Parathyroid adenoma (tissue), 2 donors: ENCODE results near the gene NLRP8.

Experiments used
- H2AFZ ChIP-seq: fragments of 300-600 bp; sonication (generic); one replicate; pipeline ENCODE4 v1.7.0; 2017; ENCODE audit warnings: antibody characterized with exemption, mild to moderate bottlenecking
- H3K27ac ChIP-seq: fragments of 300-600 bp; sonication (generic); one replicate; pipeline ENCODE4 v1.7.0; 2017
- H3K27me3 ChIP-seq: fragments of 300-600 bp; sonication (generic); one replicate; pipeline ENCODE4 v1.7.0; 2017; ENCODE audit warnings: low read length; ENCODE audit not compliant: control insufficient read depth, insufficient read depth
- H3K36me3 ChIP-seq: fragments of 300-600 bp; sonication (generic); one replicate; pipeline ENCODE4 v1.7.0; 2017; ENCODE audit warnings: low read length; ENCODE audit not compliant: control insufficient read depth, insufficient read depth
- H3K4me1 ChIP-seq: fragments of 300-600 bp; sonication (generic); one replicate; pipeline ENCODE4 v1.7.0; 2017; ENCODE audit warnings: control low read depth
- H3K4me2 ChIP-seq: fragments of 300-600 bp; sonication (generic); one replicate; pipeline ENCODE4 v1.7.0; 2017; ENCODE audit warnings: low read length
- H3K4me3 ChIP-seq: fragments of 300-600 bp; sonication (generic); one replicate; pipeline ENCODE4 v1.7.0; 2017; ENCODE audit warnings: low read depth, low read length
- H3K79me2 ChIP-seq: fragments of 300-600 bp; sonication (generic); one replicate; pipeline ENCODE4 v1.7.0; 2017; ENCODE audit warnings: control low read depth
- H3K9ac ChIP-seq: fragments of 300-600 bp; sonication (generic); one replicate; pipeline ENCODE4 v1.7.0; 2017; ENCODE audit warnings: mild to moderate bottlenecking
- H3K9me3 ChIP-seq: fragments of 300-600 bp; sonication (generic); one replicate; pipeline ENCODE4 v1.7.0; 2017; ENCODE audit warnings: low read length; ENCODE audit not compliant: control insufficient read depth
- TF ChIP-seq, protein P1 (sequence below): fragments of 300-600 bp; sonication (generic); IDR thresholded peaks from one replicate; pipeline ENCODE4 v1.7.0; 2017; ENCODE audit warnings: antibody characterized with exemption, mild to moderate bottlenecking
- donor health status: primary hyperparathyroidism.

The NLRP8 gene

GRCh38 chr19:55958356-55958755 is 10.7 kb downstream of the NLRP8 start:
- TF ChIP-seq, protein P1, sequence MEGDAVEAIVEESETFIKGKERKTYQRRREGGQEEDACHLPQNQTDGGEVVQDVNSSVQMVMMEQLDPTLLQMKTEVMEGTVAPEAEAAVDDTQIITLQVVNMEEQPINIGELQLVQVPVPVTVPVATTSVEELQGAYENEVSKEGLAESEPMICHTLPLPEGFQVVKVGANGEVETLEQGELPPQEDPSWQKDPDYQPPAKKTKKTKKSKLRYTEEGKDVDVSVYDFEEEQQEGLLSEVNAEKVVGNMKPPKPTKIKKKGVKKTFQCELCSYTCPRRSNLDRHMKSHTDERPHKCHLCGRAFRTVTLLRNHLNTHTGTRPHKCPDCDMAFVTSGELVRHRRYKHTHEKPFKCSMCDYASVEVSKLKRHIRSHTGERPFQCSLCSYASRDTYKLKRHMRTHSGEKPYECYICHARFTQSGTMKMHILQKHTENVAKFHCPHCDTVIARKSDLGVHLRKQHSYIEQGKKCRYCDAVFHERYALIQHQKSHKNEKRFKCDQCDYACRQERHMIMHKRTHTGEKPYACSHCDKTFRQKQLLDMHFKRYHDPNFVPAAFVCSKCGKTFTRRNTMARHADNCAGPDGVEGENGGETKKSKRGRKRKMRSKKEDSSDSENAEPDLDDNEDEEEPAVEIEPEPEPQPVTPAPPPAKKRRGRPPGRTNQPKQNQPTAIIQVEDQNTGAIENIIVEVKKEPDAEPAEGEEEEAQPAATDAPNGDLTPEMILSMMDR, result no peak
- Histone ChIP-seq H3K27ac (no peak overlapping the region), H3K27me3 (no peaks in the 10 kb centered on the region), H2AFZ (no peak overlapping the region), H3K9ac (no peak overlapping the region), H3K9me3 (no peaks in the 10 kb centered on the region), H3K79me2 (no peaks in the 10 kb centered on the region), H3K4me2 (no peak overlapping the region), H3K36me3 (no peaks in the 10 kb centered on the region), H3K4me1 (no peaks in the 10 kb centered on the region), H3K4me3 (no peak overlapping the region)

DNA sequence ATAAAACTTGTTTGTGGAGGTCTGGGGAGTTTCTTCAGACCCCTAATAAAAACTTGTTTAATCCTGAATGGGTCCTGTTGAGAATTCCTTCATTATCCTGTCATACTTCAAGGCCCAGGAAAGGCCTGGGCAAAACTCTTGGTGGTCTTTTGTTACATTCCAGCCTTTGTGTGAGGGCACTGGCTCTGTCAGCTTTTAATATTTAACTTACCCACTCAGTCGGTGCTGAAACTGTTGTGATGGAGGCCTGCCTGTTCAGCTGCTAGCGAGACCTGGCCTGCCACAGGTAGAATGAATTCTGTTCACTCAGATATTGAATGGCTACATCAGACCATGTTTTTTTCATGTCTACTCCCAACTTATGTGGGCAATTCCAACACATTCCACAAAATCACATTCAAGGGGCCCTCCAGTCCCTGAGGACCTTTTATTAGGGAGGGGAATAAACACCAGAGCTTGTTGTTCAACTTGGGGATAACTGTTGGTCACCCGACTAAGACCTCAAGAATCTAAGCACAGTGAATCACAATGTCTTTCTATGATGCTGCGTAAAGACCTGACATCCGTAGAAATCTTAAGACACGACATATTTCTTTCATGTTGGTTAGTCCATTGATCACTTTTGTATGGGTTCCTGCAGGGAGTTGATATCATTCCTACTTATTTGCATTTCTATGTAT is 12.5 kb downstream of the NLRP8 start:
- Histone ChIP-seq H3K36me3 (no peaks in the 10 kb centered on the region), H3K79me2 (no peaks in the 10 kb centered on the region), H3K9me3 (no peaks in the 10 kb centered on the region), H3K27me3 (no peaks in the 10 kb centered on the region), H3K4me2 (no peak overlapping the region), H3K9ac (no peak overlapping the region), H3K4me1 (no peaks in the 10 kb centered on the region), H3K27ac (no peak overlapping the region), H2AFZ (no peak overlapping the region), H3K4me3 (no peak overlapping the region)
- TF ChIP-seq, protein P1, result no peak

- Histone ChIP-seq H3K36me3 (no peaks in the 10 kb centered on the region), H3K4me3 (no peak overlapping the region), H3K9ac (no peak overlapping the region), H2AFZ (no peak overlapping the region), H3K9me3 (no peaks in the 10 kb centered on the region), H3K4me2 (no peak overlapping the region), H3K4me1 (peaks cover 2% of the 10 kb centered on the region), H3K27ac (no peak overlapping the region), H3K27me3 (no peaks in the 10 kb centered on the region), H3K79me2 (no peaks in the 10 kb centered on the region)
- TF ChIP-seq, protein P1, result no peak
These were observed 14.6 kb downstream of the NLRP8 start for GRCh38 chr19:55962186-55962585.

GRCh38 chr19:55973982-55974381 is 26.4 kb downstream of the NLRP8 start:
- no peaks in the 10 kb centered on the region for H3K27me3 ChIP-seq
- H3K36me3 ChIP-seq, result no peaks in the 10 kb centered on the region
- TF ChIP-seq, protein P1, result no peak

GRCh38 chr19:55980415-55980814 is 32.8 kb downstream of the NLRP8 start:
- no peak overlapping the region for H3K4me2 ChIP-seq
- no peak overlapping the region for H3K9ac ChIP-seq
- H3K27me3 ChIP-seq, result no peaks in the 10 kb centered on the region
- TF ChIP-seq, protein P1, result no peak
- no peak overlapping the region for H2AFZ ChIP-seq
- H3K79me2 ChIP-seq, result no peaks in the 10 kb centered on the region
- no peak overlapping the region for H3K27ac ChIP-seq
- H3K4me1 ChIP-seq, result peaks cover under 1% of the 10 kb centered on the region
- no peaks in the 10 kb centered on the region for H3K36me3 ChIP-seq
- no peak overlapping the region for H3K4me3 ChIP-seq
- no peaks in the 10 kb centered on the region for H3K9me3 ChIP-seq

More at GRCh38 chr19:55973982-55974381, 26.4 kb downstream of the NLRP8 start:
- peaks cover 4% of the 10 kb centered on the region for H3K9me3 ChIP-seq
- no peak overlapping the region for H3K27ac ChIP-seq
- H3K4me1 ChIP-seq, result peaks cover 5% of the 10 kb centered on the region
- H2AFZ ChIP-seq, result no peak overlapping the region
- H3K4me3 ChIP-seq, result no peak overlapping the region
- no peak overlapping the region for H3K4me2 ChIP-seq
- H3K9ac ChIP-seq, result no peak overlapping the region
- H3K79me2 ChIP-seq, result no peaks in the 10 kb centered on the region
